NCI-H2107 treated with DMSO at 0.1 percent for 48 hours (cell line): ENCODE measurements around the gene TP73.

Experiments used
- DNase-seq: peaks from one replicate; lab custom pipeline; 2025; ENCODE audit not compliant: unreplicated experiment; lab: John Stamatoyannopoulos, UW

TP73 gene

GRCh38 chr1:3651930-3652547 lies at the start of gene TP73:
Gene TP73, plus strand, starts transcription at chr1:3652516. Its CDS starts 29,850 bp downstream, at chr1:3682366.
- DNase-seq = no peak

- DNase-seq = no peak
Measured at GRCh38 chr1:3603156-3603555, 49.2 kb upstream of the TP73 start.

GRCh38 chr1:3603571-3604467 lies 48.5 kb upstream of the TP73 start:
- DNase-seq = no peak

GRCh38 chr1:3604468-3604974 lies 47.8 kb upstream of the TP73 start:
- no peak for DNase-seq

GRCh38 chr1:3604997-3605823 lies 47.1 kb upstream of the TP73 start:
- DNase-seq = no peak

GRCh38 chr1:3606779-3607702 lies 45.3 kb upstream of the TP73 start:
- no peak for DNase-seq

GRCh38 chr1:3607703-3608065 lies 44.6 kb upstream of the TP73 start:
- no peak for DNase-seq

GRCh38 chr1:3608154-3608553 lies 44.2 kb upstream of the TP73 start:
- no peak for DNase-seq

GRCh38 chr1:3609016-3609768 lies 43.1 kb upstream of the TP73 start:
- no peak for DNase-seq

GRCh38 chr1:3609769-3610526 lies 42.4 kb upstream of the TP73 start:
- no peak for DNase-seq

GRCh38 chr1:3610527-3611169 lies 41.7 kb upstream of the TP73 start:
- DNase-seq = peak; percentile 13

GRCh38 chr1:3611170-3612019 lies 40.9 kb upstream of the TP73 start, which contains the start of gene MEGF6:
Gene MEGF6, minus strand, starts transcription at chr1:3611508. Its CDS starts 240 bp downstream, at chr1:3611268.
- DNase-seq = no peak

GRCh38 chr1:3612123-3612522 lies 40.2 kb upstream of the TP73 start:
- no peak for DNase-seq

GRCh38 chr1:3614755-3615742 lies 37.3 kb upstream of the TP73 start:
- no peak for DNase-seq

- no peak for DNase-seq
Measured at GRCh38 chr1:3616861-3617260, 35.5 kb upstream of the TP73 start.

GRCh38 chr1:3617806-3618345 lies 34.4 kb upstream of the TP73 start:
- no peak for DNase-seq
